K562 (cell line): Measurements from ENCODE around the gene NABP2. TPM values are rescaled to one million over a fixed set of nuclear protein-coding genes. Genes with fewer than 3 reads are reported as not detected.

Experiments used
- CAMTA2 ChIP-seq: fragments of 250-450 bp; sonication (Bioruptor Pico); conservative IDR thresholded peaks from 2 replicates; pipeline ENCODE4 v1.5.1; 2022
- COPS2 ChIP-seq: fragments of 450-650 bp; conservative IDR thresholded peaks from 2 replicates; pipeline ENCODE4 v1.6.1; 2016; ENCODE audit warnings: mild to moderate bottlenecking, moderate library complexity
- E2F1 ChIP-seq: sonication (generic); formaldehyde crosslinking; IDR thresholded peaks from 2 replicates; pipeline ENCODE4 v1.8.1; 2023; ENCODE audit warnings: mild to moderate bottlenecking, missing genetic modification reagents, moderate library complexity
- E2F8 ChIP-seq: fragments of 450-650 bp; IDR thresholded peaks from 2 replicates; pipeline ENCODE4 v1.7.1; 2018; ENCODE audit warnings: mild to moderate bottlenecking, low read depth; ENCODE audit not compliant: partially characterized antibody
- ESRRA ChIP-seq: fragments of 450-650 bp; IDR thresholded peaks from 2 replicates; pipeline ENCODE4 v1.6.1; 2014; ENCODE audit warnings: low read depth, mild to moderate bottlenecking, moderate library complexity, borderline replicate concordance
- GATAD2A ChIP-seq: fragments of 450-650 bp; IDR thresholded peaks from 2 replicates; pipeline ENCODE4 v1.6.1; 2017
- HNRNPLL ChIP-seq: fragments of 200-400 bp; formaldehyde crosslinking; IDR thresholded peaks from 2 replicates; pipeline ENCODE4 v1.6.1; 2017; ENCODE audit warnings: low read length, low read depth, mild to moderate bottlenecking; ENCODE audit not compliant: poor library complexity, severe bottlenecking
- IRF9 ChIP-seq: fragments of 450-650 bp; IDR thresholded peaks from 2 replicates; pipeline ENCODE4 v1.6.1; 2016; ENCODE audit warnings: missing biosample characterization, missing genetic modification characterization
- NFYB ChIP-seq: IDR thresholded peaks from 2 replicates; pipeline ENCODE4 v1.6.1; 2011; ENCODE audit warnings: mild to moderate bottlenecking, moderate library complexity; ENCODE audit not compliant: insufficient read length; ENCODE audit errors: extremely low read depth
- PCBP2 ChIP-seq: fragments of 200-400 bp; formaldehyde crosslinking; IDR thresholded peaks from 2 replicates; pipeline ENCODE4 v1.6.1; 2018; ENCODE audit warnings: low read length, low read depth, mild to moderate bottlenecking, moderate library complexity; ENCODE audit not compliant: poor library complexity, severe bottlenecking
- RHOXF2B ChIP-seq: fragments of 250-450 bp; sonication (Bioruptor Pico); conservative IDR thresholded peaks from 2 replicates; pipeline ENCODE4 v1.5.1; 2021
- VEZF1 ChIP-seq: fragments of 200-800 bp; sonication (Bioruptor generic); IDR thresholded peaks from 2 replicates; pipeline ENCODE4 v1.6.1; 2017; ENCODE audit warnings: missing genetic modification characterization, missing compliant biosample characterization
- ZBTB1 ChIP-seq: sonication (generic); formaldehyde crosslinking; IDR thresholded peaks from 2 replicates; pipeline ENCODE4 v1.8.1; 2023; ENCODE audit warnings: missing genetic modification reagents, low read depth, mild to moderate bottlenecking, borderline replicate concordance
- ZNF830 ChIP-seq: fragments of 250-450 bp; sonication (Bioruptor Pico); IDR thresholded peaks from 2 replicates; pipeline ENCODE4 v1.5.0; 2021; ENCODE audit warnings: mild to moderate bottlenecking
- polyA plus RNA-seq, 8 experiments: library from polyadenylated mRNA; depleted of rRNA in 4 of 8; stranded (reverse) in 5 of 8; unstranded in 3 of 8; fragments of >200 nt; fragmentation: Nextera tagmentation in 2 of 8; fragmentation: Illumina TruSeq in 1 of 8; extraction: Ambion mirVana in 2 of 8; extraction: Trizol in 1 of 8; gene quantifications; 2 replicates each; pipeline versions ENCODE4 v1.2.1 to v1.2.3, GENCODE V29; 2011 to 2014; ENCODE audit warnings: inconsistent platforms in 1 of 8, missing spikeins in 1 of 8
- total RNA-seq, 7 experiments: library from RNA; depleted of rRNA in 6 of 7; stranded (reverse); fragments of >200 nt in 6 of 7; fragmentation: Illumina TruSeq in 2 of 7; extraction: Trizol in 2 of 7; gene quantifications; 2 replicates each; pipeline versions ENCODE4 v1.2.1 to v1.2.3, GENCODE V29; 2011 to 2021; ENCODE audit warnings: low replicate concordance in 1 of 7
- TF ChIP-seq, protein P1 (sequence below): sonication (generic); formaldehyde crosslinking; IDR thresholded peaks from 2 replicates; pipeline ENCODE4 v1.8.0; 2022; ENCODE audit warnings: missing genetic modification reagents, mild to moderate bottlenecking, moderate library complexity, borderline replicate concordance
- TF ChIP-seq, protein P2 (sequence below): fragments of 250-450 bp; sonication (Bioruptor Pico); IDR thresholded peaks from 2 replicates; pipeline ENCODE4 v1.5.0; 2021; ENCODE audit warnings: mild to moderate bottlenecking, borderline replicate concordance

Gene NABP2
- total and polyA plus RNA-seq, 9 of the 15 experiments (the other 6 are each of a cell fraction or from before 2014, with no cell fraction given): 11.3 to 60.6 (median 43.5) TPM

DNA sequence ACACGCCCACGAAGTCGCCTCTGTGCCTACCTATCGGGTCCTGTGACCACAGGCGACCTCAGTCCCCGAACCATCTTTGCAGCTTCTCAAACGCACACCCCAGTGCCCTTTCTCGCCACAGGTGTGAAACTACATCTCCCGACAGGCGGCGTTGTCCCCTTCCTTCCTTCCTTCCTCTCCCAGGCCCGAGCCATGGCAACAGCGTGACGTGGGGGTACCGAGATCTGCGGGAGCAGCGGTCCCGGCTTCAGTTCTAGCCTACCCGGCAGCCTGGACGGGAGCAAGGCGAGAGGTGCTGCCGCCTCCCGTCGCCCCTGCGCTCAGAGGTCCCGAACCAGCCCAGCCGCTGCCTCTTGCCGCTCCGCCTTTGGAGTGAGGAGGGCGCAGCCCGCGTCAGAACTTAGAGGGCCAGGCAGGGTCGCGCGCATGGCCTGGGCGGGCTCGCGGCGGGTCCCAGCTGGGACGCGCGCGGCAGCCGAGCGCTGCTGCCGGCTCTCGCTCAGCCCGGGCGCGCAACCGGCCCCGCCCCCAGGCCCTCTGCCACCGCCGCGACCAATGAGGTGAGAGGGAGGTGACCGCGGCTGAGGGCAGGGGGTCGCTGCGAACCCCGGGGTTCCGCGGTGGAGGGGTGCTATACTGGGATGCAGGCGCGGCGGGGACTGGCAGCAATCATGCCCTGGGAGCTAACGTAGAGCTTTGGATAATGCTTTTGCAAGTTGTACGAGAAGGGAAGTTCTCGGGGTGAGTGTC, 42.7 kb downstream of the NABP2 start, which contains the start of gene COQ10A (continued):
- TF ChIP-seq CAMTA2 (CRISPR knock-in tag) (no peak), RHOXF2B (CRISPR knock-in tag) (no peak), HNRNPLL (peak; percentile 89), GATAD2A (no peak), ZBTB1 (CRISPR knock-in tag) (no peak), NFYB (peak; percentile 40), ESRRA (peak; percentile 59), IRF9 (tag) (no peak), E2F1 (CRISPR knock-in tag) (peak; percentile 73; the same call in 1 of the 2 replicates), COPS2 (no peak), PCBP2 (no peak), E2F8 (peak; percentile 20), VEZF1 (CRISPR knock-in tag) (peak; percentile 68), ZNF830 (CRISPR knock-in tag) (no peak)
- TF ChIP-seq, protein P1, sequence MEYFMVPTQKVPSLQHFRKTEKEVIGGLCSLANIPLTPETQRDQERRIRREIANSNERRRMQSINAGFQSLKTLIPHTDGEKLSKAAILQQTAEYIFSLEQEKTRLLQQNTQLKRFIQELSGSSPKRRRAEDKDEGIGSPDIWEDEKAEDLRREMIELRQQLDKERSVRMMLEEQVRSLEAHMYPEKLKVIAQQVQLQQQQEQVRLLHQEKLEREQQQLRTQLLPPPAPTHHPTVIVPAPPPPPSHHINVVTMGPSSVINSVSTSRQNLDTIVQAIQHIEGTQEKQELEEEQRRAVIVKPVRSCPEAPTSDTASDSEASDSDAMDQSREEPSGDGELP (CRISPR knock-in tag): peak; percentile 93
- TF ChIP-seq, protein P2, sequence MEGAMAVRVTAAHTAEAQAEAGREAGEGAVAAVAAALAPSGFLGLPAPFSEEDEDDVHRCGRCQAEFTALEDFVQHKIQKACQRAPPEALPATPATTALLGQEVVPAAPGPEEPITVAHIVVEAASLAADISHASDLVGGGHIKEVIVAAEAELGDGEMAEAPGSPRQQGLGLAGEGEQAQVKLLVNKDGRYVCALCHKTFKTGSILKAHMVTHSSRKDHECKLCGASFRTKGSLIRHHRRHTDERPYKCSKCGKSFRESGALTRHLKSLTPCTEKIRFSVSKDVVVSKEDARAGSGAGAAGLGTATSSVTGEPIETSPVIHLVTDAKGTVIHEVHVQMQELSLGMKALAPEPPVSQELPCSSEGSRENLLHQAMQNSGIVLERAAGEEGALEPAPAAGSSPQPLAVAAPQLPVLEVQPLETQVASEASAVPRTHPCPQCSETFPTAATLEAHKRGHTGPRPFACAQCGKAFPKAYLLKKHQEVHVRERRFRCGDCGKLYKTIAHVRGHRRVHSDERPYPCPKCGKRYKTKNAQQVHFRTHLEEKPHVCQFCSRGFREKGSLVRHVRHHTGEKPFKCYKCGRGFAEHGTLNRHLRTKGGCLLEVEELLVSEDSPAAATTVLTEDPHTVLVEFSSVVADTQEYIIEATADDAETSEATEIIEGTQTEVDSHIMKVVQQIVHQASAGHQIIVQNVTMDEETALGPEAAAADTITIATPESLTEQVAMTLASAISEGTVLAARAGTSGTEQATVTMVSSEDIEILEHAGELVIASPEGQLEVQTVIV: no peak
